CD4-positive, alpha-beta T cell treated with Interleukin-6 at 100 ng/mL for 8 hours (primary cell): Measurements from ENCODE around the gene RBM6.
A peak's percentile ranks its signal among the peaks of the same experiment; 100 is the strongest.
"Not testable (repeated sequence)": the region's sequence is repeated elsewhere in the genome, so short reads cannot be mapped to it uniquely, and the experiment has no call there.

Experiments used
- DNase-seq: peaks from one replicate; pipeline ENCODE4 v3.0.0-alpha.2; 2020; ENCODE audit warnings: mixed read lengths, low spot score

Gene RBM6

GRCh38 chr3:49917806-49918590, 22.0 kb upstream of the RBM6 start:
- not testable (repeated sequence) for DNase-seq

- DNase-seq = no peak
Observed at GRCh38 chr3:49924683-49925082, 15.3 kb upstream of the RBM6 start.

- no peak for DNase-seq
Observed at GRCh38 chr3:49925485-49925884, 14.5 kb upstream of the RBM6 start.

DNA sequence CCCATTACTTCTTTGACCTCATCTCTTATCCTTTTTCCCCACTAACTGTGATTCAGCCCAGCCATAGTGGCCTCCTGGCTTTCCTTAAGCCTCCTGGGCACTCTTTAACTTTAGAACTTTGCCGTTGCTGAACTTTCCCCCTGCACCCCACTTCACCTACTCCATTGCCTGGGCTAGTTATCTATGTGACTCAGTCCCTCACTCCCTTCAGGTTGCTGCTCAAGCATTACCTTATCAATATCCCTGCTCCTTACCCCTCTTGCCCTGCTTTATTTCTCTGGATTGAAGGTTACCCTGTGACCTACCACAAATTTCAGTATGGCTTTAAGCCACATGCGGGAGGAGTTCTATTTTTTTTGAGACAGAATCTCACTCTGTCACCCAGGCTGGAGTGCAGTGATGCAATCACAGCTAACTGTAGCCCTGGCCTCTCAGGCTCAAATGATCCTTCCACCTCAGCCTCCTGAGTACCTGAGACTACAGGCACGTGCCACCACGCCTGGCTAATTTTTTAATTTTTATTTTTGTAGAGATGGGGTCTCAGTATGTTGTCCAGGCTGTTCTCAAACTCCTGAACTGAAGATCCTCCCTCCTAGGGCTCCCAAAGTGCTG, 13.7 kb upstream of the RBM6 start:
- DNase-seq = no peak

DNA sequence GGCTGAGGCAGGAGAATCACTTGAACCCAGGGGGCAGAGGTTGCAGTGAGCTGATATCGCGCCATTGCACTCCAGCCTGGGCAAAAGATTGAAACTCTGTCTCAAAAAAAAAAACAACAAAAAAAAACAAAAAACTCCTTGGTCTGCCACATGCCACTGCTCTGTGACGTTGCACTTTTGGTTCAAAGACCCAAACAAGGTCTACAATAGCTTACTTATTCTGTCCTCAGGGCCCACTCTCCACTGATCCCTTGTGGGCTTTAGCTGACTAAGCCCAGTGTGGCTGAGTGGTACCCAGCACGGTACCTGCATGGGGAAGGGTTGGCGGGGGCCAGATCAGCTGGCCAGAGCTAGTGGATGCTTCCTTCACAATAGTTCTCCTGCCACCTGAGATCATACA, 12.2 kb upstream of the RBM6 start:
- DNase-seq = no peak

DNA sequence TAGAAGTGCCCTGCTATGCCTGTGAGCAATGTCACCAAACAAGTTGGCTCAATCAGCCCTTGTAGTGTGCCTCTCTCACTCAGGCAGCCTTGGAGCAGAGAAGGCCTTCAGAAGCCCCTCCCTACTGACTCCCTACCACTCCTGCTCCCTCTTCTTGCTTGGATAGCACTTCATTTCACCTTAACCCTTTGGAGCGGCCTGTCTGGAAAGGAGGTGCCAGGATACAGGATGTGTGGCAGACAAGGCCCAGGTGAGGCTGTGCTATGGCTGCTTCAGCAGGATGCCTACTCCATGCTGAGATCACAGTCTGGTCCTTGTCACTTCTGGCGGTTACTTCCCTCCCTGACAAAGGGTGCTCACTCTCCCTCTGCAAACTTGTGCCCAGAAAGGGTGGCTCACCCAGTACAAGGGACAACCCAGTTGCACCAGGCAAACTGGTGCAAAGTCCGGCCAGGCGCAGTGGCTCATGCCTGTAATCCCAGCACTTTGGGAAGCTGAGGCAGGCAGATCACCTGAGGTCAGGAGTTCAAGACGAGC, 11.4 kb upstream of the RBM6 start:
- DNase-seq = no peak

DNA sequence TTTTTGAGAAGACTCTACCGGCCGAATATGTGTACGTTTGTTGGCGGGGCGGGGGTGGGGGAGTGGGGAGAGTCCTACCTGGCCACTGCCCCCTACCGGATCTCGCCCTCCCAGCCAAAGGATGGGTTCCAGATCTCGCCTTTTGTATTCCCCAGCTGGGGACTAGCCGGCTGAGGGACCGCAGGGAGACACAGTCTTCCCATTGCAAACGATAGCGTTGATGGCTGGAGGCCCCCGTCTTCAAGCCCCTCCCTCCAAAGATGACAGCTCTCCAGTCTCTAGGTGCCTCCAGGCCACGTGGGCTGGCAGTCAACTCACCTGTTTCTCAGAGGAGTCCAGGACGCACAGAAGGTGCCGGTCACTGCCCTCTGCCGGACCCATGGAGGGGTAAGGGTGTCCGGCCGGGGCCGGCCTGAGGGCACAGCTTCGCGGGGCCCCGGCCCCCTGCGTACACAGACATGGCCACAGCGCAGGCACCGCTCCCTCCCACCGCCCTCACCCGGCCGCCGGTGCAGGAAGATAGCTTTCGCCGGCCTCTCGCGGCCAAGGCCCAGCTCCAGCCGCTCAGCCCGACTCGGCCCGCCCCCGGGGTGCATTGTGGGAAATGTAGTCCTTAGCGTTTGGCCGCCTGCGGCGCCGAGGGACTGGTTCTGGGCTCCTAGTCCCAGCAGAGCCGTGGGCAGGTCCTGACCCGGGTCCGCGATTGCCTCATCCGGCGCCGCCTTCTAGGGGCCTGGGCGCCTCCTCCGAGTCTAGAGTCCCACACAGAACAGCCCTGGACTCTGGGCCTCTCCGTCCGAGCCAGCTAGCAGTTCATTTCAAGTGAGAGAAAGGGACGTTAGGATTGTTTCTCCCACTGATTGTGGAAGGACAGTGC, 10.4 kb upstream of the RBM6 start, which contains the start of gene MON1A:
Gene MON1A (minus strand): TSS at position 521 of the 877 bp plus-strand sequence. CDS start 16,465 bp downstream, outside the sequence.
- DNase-seq = peak; percentile 83

GRCh38 chr3:49930168-49930690, 9.7 kb upstream of the RBM6 start:
- DNase-seq = no peak

- no peak for DNase-seq
Observed at GRCh38 chr3:49930922-49931321, 9.0 kb upstream of the RBM6 start.

DNA sequence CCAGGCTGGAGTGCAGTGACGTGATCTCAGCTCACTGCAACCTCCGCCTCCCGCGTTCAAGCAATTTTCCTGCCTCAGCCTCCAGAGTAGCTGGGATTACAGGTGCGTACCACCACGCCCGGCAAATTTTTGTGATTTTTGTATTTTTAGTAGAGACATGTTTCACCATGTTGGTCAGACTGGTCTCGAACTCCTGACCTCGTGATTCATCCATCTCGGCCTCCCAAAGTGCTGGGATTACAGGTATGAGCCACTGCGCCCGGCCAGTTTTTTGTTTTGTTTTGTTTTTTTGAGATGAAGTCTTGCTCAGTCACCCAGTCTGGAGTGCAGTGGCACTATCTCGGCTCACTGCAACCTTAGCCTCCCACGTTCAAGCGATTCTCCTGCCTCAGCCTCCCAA, 7.7 kb upstream of the RBM6 start:
- not testable (repeated sequence) for DNase-seq

- DNase-seq = no peak
Observed at GRCh38 chr3:49937090-49937489, 2.9 kb upstream of the RBM6 start.

DNA sequence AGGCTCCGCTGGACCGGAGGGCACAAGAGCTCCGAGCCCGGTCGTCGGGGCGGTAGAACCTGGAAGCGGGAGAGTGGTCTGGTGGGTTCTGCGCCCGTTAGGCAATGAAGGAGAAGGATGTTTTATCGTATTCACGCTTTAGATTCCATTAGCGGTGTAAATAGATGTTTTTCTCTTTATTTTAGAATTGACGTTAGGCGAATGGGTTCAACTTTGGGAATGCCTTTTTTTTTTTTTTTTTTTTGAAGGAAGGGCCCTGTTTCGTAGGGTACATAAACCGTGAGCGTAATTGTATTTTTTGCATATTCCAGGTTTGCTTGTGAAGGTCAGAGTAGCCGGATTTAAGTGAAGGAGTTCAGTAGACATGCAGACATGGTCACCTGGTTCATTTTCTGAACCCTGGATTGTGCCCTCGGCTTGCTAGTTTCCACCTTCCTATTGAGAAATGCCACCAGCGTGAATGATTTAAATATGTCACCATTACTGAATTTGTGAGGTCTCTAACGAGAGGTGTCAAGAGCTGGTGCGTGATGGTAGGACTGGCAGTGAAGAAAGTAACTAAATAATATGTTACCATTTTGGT, 808 bp downstream of the RBM6 start:
- DNase-seq = no peak

GRCh38 chr3:49942651-49943050, 2.7 kb downstream of the RBM6 start:
- DNase-seq = no peak

- no peak for DNase-seq
Observed at GRCh38 chr3:49952924-49953323, 13.0 kb downstream of the RBM6 start.

GRCh38 chr3:49955636-49956035, 15.7 kb downstream of the RBM6 start:
- no peak for DNase-seq

GRCh38 chr3:49966233-49966942, 26.4 kb downstream of the RBM6 start:
- no peak for DNase-seq

DNA sequence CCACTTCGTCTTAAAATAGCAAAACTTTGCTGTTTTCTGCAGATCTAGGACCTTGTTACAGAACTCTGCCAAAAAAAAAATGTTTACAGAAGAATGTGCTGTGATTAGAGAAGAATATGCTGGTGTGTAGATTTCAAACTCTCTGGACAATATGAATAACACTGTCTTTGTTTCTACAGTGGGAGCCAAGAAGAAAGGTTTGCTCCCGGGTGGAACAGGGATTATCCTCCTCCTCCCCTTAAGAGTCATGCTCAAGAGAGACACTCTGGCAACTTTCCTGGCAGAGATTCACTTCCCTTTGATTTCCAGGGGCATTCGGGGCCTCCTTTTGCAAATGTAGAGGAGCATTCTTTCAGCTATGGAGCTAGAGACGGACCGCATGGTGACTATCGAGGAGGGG, 27.3 kb downstream of the RBM6 start:
- no peak for DNase-seq

- no peak for DNase-seq
Observed at GRCh38 chr3:49968346-49968745, 28.4 kb downstream of the RBM6 start.

GRCh38 chr3:49972656-49973055, 32.7 kb downstream of the RBM6 start:
- DNase-seq = no peak

GRCh38 chr3:49976942-49977341, 37.0 kb downstream of the RBM6 start:
- DNase-seq = no peak

DNA sequence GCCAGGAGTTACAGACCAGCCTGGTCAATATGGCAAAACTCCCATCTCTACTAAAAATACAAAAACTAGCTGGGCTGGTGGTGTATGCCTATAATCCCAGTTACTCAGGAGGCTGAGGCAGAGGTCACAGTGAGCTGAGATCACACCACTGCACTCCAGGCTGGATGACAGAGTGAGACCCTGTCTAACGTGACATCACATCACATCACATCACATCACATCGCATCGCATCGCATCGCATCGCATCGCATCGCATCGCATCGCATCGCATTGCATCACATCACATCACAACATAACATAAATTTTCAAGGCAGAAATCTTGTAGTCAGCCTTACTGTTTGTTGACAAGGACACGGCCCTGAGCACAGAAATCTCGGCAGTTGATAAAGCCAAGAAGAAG, 44.4 kb downstream of the RBM6 start:
- DNase-seq = no peak
